ENCODE measurements around the gene CISD1.
"Not testable (repeated sequence)": the region's sequence is repeated elsewhere in the genome, so short reads cannot be mapped to it uniquely, and the experiment has no call there.

CISD1 gene

DNA sequence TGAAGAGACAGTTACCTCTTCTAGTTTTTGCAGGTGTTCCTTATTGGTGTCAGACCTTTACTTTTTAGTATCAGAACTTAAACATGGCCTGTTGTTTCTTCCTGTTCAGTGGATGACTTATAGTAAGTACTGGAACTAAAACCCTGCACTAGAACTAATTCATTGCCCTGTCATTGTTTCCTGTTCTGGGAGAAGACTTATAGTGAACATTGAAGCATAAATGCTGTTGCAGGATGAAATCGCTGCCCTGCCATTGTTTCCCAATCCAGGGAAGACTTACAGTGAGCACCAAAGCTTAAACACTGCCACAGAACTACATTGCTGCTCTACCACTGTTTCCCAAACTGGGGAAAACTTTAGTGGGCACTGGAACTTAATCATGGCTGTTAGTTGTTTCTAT, 14.3 kb upstream of the CISD1 start:
- CTCF ChIA-PET, result no interaction called here
- peaks cover 15% of the 10 kb centered on the region for H3K4me1 Mint-ChIP-seq
- H3K27ac Mint-ChIP-seq, result no peak overlapping the region
- DNase-seq, result no peak
- peaks cover 19% of the 10 kb centered on the region for H3K9me3 Mint-ChIP-seq
- H3K36me3 Mint-ChIP-seq, result peaks cover 32% of the 10 kb centered on the region
- H3K4me3 Mint-ChIP-seq, result no peak overlapping the region
- no peaks in the 10 kb centered on the region for H3K27me3 Mint-ChIP-seq

DNA sequence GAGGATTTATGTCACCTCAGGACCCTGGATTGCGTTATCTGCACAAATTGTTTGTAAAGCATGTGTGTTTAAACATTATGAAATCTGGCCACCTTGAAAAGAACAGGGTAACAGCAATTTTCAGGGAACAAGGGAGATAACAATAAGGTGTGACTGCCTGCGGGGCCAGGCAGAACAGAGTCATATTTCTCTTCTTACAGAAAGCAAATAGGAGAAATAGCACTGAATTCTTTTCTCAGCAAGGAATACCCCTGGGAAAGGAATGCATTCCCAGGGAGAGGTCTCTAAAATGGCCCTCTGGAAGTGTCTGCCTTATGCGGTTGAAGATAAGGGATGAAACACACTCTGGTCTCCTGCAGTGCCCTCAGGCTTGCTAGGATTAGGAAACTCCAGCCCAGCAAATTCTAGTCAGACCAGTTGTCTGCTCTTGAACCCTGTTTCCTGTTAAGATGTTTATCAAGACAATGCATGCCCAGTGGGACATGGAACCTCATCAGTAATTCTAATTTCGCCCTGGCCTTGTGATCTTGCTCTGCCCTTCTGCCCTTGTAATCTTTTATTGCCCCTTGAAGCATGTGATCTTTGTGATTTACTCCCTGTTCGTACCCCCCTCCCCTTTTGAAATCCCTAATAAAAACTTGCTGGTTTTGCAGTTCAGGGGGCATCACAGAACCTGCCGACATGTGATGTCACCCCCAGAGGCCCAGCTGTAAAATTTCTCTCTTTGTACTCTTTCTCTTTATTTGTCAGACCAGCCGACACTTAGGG, 12.8 kb upstream of the CISD1 start:
- DNase-seq, H3K27ac Mint-ChIP-seq, H3K4me3 Mint-ChIP-seq, CTCF ChIA-PET, H3K27me3 Mint-ChIP-seq: not testable (repeated sequence)
- peaks cover 32% of the 10 kb centered on the region for H3K36me3 Mint-ChIP-seq
- peaks cover 19% of the 10 kb centered on the region for H3K9me3 Mint-ChIP-seq
- H3K4me1 Mint-ChIP-seq, result peaks cover 15% of the 10 kb centered on the region

DNA sequence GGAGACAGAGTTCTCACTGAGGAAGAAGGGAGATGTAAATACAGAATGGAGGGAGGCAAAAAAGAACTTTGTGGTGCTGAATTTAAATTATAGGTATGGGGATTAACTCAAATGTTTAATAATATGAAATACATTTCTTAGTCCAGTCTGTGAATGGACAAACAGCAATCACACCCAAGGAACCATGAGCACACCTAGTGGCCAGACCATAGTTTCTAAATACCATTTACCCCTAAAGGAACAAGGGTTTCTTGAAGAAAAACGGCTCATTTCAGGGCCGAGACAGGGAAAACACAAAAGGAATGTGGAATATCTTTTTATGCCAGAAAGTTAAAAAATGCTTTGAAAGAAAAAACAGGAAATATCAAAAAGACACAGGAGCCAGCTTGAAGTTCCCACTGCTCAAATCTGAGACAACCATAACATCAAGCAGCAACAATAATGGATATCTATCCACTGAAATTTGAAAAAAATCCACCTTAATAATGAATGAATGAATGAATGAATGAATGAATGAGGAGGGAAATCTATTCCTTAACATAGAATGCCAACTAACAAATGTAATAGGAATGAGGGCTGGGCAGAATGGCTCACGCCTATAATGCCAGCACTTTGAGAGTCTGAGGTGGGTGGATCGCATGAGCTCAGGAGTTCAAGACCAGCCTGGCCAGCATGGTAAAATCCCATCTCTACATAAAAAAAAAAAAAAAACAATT, 9.8 kb upstream of the CISD1 start:
- H3K4me1 Mint-ChIP-seq, result peaks cover 13% of the 10 kb centered on the region
- peaks cover 18% of the 10 kb centered on the region for H3K36me3 Mint-ChIP-seq
- no peak overlapping the region for H3K27ac Mint-ChIP-seq
- H3K27me3 Mint-ChIP-seq, result no peaks in the 10 kb centered on the region
- H3K4me3 Mint-ChIP-seq, result no peak overlapping the region
- H3K9me3 Mint-ChIP-seq, result peaks cover 5% of the 10 kb centered on the region
- CTCF ChIA-PET, result no interaction called here
- no peak for DNase-seq

DNA sequence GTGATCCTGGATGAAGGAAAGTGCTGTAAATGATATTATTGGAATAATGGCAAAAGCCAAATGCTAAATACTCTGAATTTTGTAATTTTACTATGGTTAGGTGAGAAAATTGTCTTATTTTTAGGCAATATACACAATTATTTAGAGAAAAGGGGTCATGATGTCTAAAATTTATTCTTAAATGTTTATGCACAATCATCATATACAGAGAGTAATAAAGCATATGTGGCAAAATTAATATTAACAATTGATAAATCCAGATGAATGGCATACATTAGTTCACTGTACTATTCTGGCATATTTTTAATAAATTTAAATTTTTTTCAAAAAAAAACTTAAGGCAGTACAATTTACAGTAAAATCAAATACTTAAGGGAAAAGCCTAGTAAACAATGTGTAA, 8.6 kb upstream of the CISD1 start:
- Mint-ChIP-seq H3K27me3 (no peaks in the 10 kb centered on the region), H3K4me1 (peaks cover 23% of the 10 kb centered on the region)
- CTCF ChIA-PET, result no interaction called here

DNA sequence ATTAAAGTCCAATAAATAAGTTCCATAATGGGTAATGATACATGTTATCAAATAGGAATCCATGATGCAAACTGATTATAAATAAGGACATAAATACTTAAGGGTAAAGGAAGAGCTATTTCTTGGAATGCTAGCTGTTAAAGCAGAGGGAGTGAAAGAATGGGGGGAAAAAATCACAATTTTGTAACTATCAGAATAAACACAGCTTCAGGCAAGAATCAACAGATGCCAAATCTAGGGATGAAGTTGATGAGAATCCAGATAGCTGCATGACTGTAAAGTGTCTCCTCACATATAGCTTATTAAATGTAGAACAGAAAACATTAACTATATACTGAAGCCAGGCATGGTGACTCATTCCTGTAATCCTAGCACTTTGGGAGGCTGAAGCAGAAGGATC, 6.2 kb upstream of the CISD1 start:
- CTCF ChIA-PET, result no interaction called here
- Mint-ChIP-seq H3K4me3 (no peak overlapping the region), H3K27ac (no peak overlapping the region), H3K4me1 (peaks cover 38% of the 10 kb centered on the region), H3K9me3 (no peaks in the 10 kb centered on the region), H3K36me3 (peaks cover 11% of the 10 kb centered on the region), H3K27me3 (no peaks in the 10 kb centered on the region)
- no peak for DNase-seq

More for the DNA sequence above, 8.6 kb upstream of the CISD1 start:
- no peak for DNase-seq
- Mint-ChIP-seq H3K27ac (no peak overlapping the region), H3K36me3 (peaks cover 13% of the 10 kb centered on the region), H3K9me3 (no peaks in the 10 kb centered on the region), H3K4me3 (no peak overlapping the region)

DNA sequence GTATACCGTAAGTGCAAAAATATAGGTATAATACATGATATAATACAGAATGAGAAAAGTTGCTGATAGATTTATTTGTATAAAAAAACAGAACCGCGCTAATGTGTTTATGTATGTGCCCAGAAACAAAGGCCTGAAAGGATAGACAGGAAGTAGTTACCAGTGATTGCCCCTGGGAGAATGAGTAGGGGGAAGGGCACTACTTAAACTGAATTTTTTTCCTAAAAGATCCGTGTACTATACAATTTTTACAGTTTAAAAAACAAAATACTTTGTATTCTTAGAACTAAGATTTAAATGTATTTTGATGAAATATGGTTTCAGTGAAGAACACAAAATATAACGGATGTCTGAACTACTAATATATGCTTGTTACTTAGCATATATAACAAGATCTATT, 4.2 kb upstream of the CISD1 start:
- no peak for DNase-seq
- peaks cover 42% of the 10 kb centered on the region for H3K4me1 Mint-ChIP-seq
- H3K27ac Mint-ChIP-seq, result no peak overlapping the region
- peak overlapping the region; percentile 99 for H3K4me3 Mint-ChIP-seq
- peaks cover 4% of the 10 kb centered on the region for H3K36me3 Mint-ChIP-seq
- no peaks in the 10 kb centered on the region for H3K27me3 Mint-ChIP-seq
- no peaks in the 10 kb centered on the region for H3K9me3 Mint-ChIP-seq
- CTCF ChIA-PET, result no interaction called here

DNA sequence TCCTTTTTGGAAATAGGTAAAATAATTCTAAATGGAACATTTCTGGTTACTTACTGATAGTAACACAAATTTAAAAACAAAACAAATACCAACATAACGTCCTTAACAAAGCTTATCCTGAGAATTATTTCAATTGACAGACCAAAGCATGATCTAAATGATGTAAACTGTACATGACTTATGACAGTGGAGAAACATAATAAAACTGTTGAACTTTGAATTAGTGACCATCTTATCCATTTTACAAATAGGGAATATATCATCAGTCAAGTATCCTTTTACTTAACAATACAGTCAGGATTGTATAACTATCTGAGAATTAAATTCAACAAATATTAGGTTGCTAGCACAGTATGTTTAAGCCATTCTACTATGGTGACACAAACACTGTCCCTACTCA, 3.7 kb upstream of the CISD1 start:
- Mint-ChIP-seq H3K4me1 (peaks cover 45% of the 10 kb centered on the region), H3K27ac (no peak overlapping the region)

DNA sequence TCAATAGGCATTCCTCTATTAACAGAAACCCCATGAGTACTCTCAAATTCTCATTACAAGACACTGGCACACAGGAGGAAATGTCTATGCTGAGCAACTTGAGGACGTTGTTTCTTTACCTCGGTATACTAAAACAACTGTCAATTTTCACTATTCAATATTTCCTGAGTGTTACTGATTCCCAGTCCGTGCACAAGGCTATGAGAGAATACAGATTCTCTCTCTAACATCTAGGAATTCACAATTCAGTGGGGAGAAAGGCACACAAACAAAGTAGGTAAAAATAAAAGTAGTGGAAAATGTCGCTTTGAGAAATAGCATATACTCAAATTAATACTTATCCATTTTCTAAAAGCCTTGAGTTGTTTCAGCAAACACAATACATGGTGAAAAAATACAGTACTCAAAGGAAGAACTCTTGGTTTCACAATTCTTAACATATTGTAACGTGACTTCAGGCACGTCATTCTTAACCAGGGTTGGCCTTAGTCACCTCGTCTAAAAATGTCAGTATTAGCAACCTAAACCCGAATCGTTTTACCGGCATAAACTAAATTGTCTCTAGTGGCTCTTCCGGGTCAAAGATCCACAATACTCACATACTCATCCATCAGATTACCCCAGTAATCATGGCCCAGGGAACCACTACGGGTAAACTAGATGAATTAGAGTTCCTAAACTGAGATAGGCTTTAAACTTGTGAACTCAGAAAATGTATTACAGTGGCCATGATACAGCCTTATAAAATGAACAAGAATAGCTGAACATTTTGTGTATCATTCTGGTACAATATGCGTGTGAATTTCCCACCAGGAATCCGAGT, 2.7 kb upstream of the CISD1 start:
- DNase-seq, result peak; percentile 27
- Mint-ChIP-seq H3K27me3 (no peaks in the 10 kb centered on the region), H3K4me3 (peak overlapping the region; percentile 99), H3K4me1 (peaks cover 51% of the 10 kb centered on the region), H3K9me3 (no peaks in the 10 kb centered on the region), H3K36me3 (peaks cover 4% of the 10 kb centered on the region), H3K27ac (peak overlapping the region; percentile 97)
- CTCF ChIA-PET, result no interaction called here

More for the DNA sequence above, 3.7 kb upstream of the CISD1 start:
- CTCF ChIA-PET, result no interaction called here
- DNase-seq, result no peak
- peak overlapping the region; percentile 99 for H3K4me3 Mint-ChIP-seq
- no peaks in the 10 kb centered on the region for H3K9me3 Mint-ChIP-seq
- H3K36me3 Mint-ChIP-seq, result peaks cover 4% of the 10 kb centered on the region
- no peaks in the 10 kb centered on the region for H3K27me3 Mint-ChIP-seq

DNA sequence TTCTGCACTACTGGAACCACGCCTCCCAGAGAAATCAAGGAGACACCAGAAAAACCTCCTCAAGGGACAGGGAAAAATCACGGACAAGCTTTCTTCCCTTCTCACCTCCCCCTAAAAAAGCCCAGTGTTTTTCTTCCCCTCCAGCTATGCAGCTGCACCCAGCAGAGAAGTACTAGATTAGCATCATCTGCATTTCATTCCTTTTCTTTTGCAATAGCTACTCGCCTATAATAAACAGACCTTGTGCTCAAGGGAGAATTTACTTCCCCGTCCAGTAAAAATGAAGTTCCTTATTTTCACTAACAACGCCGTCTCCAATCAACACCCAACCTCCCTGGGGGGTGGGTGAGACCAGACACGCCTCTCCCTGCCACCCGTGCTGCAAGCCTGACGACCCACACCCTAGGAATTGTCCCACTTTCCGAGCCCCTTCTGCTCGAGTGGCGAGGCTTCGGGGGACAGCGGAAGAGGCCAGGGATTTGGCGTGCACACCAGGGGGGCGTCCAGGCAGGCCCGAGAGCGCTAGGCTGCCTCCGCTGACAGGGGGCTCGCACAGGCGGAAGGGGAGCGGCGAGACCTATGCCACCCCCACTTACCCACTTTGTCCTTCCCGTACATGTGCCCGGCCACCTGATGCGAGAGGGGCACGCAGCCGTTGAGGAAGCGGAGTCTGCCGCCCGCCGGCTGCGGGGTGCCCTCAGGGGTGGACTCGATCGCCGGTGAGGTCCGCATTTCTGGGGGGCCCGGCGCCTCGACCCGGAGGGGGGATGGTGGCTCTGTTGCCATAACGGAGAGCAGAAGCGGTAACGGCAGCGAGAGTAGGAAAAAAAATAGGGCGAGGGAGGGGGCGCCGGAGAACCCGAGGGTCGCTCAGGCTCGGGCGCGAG, 1.9 kb upstream of the CISD1 start:
- H3K4me1 Mint-ChIP-seq, result peaks cover 54% of the 10 kb centered on the region
- H3K36me3 Mint-ChIP-seq, result peaks cover 7% of the 10 kb centered on the region
- CTCF ChIA-PET, result interaction anchor here (1.0 kb wide), 1 partner anchor 18 kb away, joined by 3 read pairs; no protein-coding TSS in a partner anchor
- no peaks in the 10 kb centered on the region for H3K27me3 Mint-ChIP-seq
- DNase-seq, result peak; percentile 63
- no peaks in the 10 kb centered on the region for H3K9me3 Mint-ChIP-seq
- H3K4me3 Mint-ChIP-seq, result peak overlapping the region; percentile 99
- peak overlapping the region; percentile 97 for H3K27ac Mint-ChIP-seq

DNA sequence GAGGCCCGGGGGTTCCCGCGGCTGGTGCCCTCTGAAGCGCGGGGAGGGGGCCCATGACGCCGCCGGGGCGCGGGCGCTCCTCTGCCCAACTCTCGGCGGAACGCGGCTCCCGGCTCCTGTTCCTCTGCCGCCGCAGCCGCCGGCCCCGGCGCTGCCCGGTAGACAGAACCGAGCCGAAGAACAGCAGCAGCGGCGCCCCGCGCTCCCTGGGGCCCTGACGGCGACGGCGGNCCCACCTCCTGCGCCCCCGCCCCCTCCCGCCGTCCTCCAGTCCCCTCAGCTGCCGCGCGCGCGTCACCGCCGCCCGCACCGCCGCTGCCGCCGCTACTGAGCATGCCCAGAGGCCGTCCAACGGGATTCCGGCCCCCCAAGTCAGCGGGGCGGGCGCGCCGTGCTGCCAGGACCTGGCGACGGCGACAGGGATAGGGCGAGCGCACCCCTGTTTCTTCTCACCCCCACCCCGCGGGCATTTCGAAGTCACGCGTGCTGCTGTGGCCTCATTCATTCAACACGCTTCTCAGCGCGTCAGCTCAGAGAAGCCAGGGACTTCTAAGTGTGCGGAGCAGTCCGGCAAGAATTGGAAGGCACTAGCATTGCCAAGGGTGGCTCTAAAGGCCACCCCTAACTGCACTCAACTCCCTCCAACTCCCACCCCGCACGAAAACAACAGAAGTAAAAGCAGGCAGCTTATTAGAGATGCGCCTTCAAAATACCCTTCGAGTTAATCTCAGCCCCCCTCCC, 1.1 kb upstream of the CISD1 start, which contains the start of gene IPMK:
Gene IPMK (minus strand): TSS at position 182 of the 741 bp plus-strand sequence. CDS start 283 bp downstream, outside the sequence.
- Mint-ChIP-seq H3K27me3 (no peaks in the 10 kb centered on the region), H3K36me3 (peaks cover 7% of the 10 kb centered on the region), H3K27ac (peak within 1 kb of the TSS; percentile 97), H3K9me3 (no peaks in the 10 kb centered on the region), H3K4me3 (peak within 1 kb of the TSS; percentile 99), H3K4me1 (peaks cover 50% of the 10 kb centered on the region)
- CTCF ChIA-PET, result interaction anchor here (1.0 to 2.0 kb wide), 3 partner anchors 18 to 90 kb away, joined by 3 to 8 read pairs (median 5); no protein-coding TSS in a partner anchor
- peak; percentile 95 for DNase-seq

DNA sequence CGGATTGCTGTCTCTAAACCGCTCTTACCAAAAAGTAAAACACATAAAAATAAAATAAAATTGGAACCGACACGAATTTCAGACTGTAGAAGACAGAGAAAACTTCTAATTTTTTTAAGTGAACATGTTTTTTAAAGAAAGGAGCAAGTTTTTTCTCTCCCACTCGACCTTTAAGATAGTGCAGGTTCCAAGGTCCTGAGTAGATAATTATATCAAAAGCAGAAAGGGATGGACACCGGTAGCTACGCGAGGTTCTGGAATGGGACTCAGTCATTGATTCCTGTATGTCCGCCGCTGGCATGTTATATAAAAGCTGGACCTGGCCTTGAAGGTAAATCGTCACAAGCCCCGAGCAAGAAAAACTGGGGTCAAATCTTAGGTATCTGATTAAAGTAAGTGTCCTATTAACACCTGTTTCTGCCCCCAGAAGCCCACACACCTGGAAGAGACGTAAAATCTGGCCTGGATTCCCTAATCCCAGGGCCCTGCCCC, 462 bp upstream of the CISD1 start:
- peaks cover 51% of the 10 kb centered on the region for H3K4me1 Mint-ChIP-seq
- H3K27ac Mint-ChIP-seq, result peak overlapping the region; percentile 97
- CTCF ChIA-PET, result interaction anchor here (1.0 to 2.0 kb wide), 5 partner anchors 12 to 116 kb away, joined by 3 to 8 read pairs (median 4); no protein-coding TSS in a partner anchor
- peak overlapping the region; percentile 99 for H3K4me3 Mint-ChIP-seq
- no peak for DNase-seq
- H3K36me3 Mint-ChIP-seq, result peaks cover 7% of the 10 kb centered on the region
- no peaks in the 10 kb centered on the region for H3K9me3 Mint-ChIP-seq
- no peaks in the 10 kb centered on the region for H3K27me3 Mint-ChIP-seq

DNA sequence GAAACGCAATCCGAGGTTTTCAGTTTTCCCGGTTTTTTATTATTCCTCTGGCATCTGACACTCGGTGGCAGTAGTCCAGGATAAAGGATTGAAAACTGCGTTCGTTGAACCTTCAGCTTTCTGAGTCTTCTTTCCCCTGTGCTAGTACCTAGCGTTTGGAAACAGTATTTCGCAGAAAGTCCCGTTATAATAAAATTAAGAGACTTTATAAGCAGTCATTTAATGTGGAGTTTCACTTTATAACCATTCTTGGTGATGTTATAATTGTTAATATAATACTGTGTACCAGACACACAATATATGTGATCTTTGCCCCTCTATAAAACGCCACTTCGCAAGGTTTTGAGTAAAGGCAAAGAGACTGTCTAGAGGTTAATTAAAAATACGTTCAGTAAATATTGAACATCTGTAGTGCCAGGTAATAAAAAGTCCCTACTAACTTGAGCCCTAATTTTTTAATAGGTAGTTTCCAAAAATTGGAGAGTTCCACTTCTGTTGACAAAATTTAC, 874 bp downstream of the CISD1 start:
- peaks cover 40% of the 10 kb centered on the region for H3K4me1 Mint-ChIP-seq
- H3K9me3 Mint-ChIP-seq, result no peaks in the 10 kb centered on the region
- CTCF ChIA-PET, result interaction anchor here (1.6 kb wide), 1 partner anchor 115 kb away, joined by 4 read pairs; no protein-coding TSS in a partner anchor
- no peaks in the 10 kb centered on the region for H3K27me3 Mint-ChIP-seq
- peak overlapping the region; percentile 99 for H3K4me3 Mint-ChIP-seq
- peaks cover 7% of the 10 kb centered on the region for H3K36me3 Mint-ChIP-seq
- H3K27ac Mint-ChIP-seq, result peak overlapping the region; percentile 97
- no peak for DNase-seq
